ENCODE measurements around the gene KAT5.

GRCh38 chr11:65695459-65696241, 16.4 kb upstream of the KAT5 start:
- TF ChIP-seq CTCF (IDR thresholded peaks at IDR 0.05) (no peak), POLR2A (IDR thresholded peaks at IDR 0.05) (no peak)

Data from adrenal gland (tissue), 5 donors.